Measurements from ENCODE around the gene LAMTOR4. TPM values are rescaled to one million over a fixed set of nuclear protein-coding genes. Genes with fewer than 3 reads are reported as not detected.
"Not testable (repeated sequence)": the region's sequence is repeated elsewhere in the genome, so short reads cannot be mapped to it uniquely, and the experiment has no call there.

The LAMTOR4 gene
- polyA plus RNA-seq, 1 donor, result 59.5 TPM

DNA sequence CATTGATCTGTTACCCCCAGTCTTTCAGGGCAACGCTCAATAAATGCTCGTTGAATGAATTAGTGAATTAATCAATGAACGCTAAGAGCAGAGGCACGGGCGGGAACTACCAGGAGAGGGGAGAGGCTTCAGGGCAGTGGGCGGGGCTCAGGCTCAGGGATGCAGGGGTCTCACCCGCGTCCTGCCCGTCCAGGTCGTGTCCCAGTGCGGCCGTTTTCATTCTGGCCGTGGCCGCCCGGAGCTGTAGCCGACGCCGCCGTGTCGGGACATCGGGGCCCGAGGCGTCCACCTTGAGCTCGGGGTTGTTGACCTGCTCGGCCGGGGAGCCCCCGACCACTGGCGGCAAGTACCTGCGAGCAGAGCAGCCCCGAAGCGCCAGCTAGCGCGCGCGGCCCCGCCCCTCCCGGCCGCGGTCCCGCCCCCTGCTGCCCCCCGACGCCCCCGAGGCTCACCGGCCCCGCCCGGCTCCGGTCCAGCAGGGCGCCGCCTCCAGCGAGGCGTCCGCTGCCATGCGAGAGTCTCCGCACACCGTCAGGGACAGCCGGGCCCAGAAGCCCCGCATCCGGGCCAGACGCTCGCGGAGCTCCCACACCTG, 22.5 kb downstream of the LAMTOR4 start:
- no peak for DNase-seq

DNA sequence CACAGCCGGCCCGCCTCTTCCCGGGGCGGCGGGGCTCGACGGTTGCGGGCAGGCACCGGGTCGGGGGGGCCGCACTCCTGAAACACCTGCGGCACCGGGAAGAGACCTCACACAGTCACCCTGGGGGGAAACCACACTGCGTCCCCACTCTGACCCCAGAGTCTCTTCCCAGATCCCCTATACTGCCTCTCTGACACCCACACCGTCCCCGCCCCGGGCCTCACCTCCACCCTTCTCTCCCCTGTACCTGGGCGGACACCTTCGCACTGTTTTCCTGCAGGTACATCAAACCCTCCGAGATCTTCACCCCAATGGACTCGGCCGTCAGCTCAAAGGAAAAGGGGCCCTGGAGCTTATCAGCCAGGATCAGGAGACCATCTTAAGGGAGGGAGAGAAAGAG, 23.1 kb downstream of the LAMTOR4 start:
- DNase-seq, result no peak

DNA sequence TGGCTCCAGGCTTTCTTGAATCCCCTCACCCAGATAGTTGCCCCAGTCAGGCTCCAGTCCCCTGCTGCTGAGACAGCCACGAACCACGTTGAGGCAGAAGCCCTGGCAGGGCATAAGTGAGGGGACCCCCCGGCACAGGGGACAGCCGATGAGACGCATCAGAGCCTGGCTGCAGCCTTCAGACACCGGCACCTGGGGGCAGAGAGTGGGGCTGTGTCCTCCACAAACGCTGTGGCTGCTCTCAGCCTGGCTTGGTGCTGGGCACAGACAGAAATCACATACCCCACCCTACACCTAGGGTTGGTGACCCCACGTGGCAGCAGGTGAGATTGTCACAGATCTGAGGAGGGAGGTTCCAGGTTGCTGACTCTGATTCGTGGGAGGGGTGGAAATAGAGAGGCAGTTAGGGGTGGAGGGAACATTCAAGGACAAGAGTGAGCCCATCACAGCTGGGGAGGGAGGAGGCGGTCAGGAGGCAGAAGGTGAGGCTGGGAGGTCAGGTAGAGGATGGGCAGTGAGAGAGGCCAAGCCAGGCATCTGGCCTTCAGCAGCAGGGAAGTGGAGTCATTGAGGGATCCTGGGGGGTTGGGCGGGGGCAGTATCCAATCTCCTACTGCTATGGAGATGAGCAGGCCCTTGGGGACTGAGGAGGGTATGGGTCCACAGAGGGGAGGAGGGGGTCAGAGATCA, 25.2 kb downstream of the LAMTOR4 start:
- DNase-seq, result no peak

DNA sequence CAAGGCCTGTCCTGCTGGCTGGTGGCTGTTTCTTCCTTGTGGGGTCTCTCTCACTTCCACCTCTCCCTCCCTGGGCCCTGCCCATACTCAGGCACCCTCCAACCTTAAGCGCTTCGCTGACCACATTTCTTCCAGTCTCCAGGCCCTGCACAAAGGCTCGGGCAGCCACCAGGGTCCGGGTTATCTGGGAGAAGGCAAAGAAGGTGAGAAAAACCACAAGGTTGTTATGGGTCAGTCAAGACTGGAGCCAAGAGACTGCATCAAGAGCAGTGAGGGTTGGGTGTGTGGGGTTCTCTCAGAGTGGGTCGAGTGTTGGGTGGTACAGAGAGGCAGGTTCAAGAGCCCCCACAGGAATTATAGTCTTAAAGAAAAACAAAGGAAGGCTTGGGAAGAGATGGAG, 25.9 kb downstream of the LAMTOR4 start:
- no peak for DNase-seq

DNA sequence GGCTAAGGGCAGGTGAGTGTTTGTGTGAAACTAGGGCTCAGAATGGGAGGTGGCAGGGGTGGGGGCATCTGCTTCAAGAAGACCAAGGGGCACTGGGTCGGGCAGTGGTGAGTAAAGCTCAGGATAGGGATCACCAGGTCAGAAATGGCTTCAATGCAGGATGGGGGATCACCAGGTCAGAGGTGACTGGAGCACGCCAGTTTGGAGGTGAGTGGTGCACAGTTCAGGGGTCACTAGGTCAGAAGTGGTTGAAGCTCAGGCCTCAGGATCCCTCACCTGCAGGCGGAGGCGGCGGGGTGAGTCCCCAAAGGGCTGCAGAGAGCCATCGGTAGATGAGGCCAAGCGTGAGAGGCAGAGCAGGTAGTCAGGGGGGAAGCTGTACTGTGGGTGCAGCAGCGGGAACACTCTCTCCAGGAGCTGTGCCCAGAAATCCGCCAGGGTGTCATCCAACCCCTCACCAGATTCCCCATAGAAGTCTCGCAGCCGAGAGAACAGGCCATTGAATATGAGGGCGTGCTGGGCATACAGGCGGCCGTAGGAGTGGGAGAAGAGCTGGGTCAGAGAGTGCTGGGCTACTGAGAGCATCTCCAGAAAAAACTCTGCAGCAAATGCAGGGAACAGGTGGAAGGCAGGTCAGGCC, 26.7 kb downstream of the LAMTOR4 start:
- DNase-seq, result no peak

DNA sequence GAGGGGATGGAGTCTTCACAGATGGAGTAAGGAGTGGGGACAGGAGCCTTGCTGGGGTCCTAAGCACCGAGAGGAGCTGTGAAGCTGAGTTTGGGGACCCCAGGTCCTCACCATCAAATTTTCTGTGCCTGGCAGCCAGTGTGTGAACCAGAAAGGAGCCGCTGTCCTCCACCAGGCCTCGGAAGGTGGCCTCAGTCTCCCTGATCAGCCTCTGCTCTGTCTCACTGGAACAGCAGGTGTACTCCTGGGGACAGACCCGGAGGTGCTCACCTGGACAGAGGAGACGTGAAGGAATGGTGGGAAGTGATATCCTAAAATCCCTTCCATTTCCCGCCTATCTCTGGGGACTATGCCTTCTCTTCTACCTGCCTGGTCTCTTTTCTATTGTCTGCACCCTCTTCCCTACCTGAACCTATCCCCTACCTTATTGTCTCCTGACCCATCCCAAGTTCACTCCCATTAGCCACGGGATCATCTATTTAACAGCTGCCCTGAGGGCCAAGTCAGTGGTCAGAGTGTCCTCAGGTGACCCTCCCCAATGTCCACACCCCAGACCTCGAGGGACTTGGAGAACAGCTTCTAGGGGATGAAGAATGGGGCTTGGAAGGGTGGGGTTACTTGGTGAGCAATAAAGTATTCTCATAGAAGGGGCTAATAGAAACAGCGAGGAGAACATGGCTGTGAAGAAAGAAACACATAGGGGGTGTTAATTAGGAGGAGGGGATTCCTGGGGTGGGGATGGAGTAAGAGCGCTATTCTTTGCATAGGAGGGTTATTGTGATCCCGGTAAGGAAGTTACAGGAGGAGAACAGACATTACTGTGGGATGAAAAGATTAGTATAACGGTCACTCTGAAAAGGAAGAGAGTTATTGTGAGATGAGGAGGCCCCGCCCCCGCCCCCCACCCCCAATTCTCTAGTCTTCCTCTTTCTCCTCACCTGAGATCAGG, 27.7 kb downstream of the LAMTOR4 start:
- no peak for DNase-seq

DNA sequence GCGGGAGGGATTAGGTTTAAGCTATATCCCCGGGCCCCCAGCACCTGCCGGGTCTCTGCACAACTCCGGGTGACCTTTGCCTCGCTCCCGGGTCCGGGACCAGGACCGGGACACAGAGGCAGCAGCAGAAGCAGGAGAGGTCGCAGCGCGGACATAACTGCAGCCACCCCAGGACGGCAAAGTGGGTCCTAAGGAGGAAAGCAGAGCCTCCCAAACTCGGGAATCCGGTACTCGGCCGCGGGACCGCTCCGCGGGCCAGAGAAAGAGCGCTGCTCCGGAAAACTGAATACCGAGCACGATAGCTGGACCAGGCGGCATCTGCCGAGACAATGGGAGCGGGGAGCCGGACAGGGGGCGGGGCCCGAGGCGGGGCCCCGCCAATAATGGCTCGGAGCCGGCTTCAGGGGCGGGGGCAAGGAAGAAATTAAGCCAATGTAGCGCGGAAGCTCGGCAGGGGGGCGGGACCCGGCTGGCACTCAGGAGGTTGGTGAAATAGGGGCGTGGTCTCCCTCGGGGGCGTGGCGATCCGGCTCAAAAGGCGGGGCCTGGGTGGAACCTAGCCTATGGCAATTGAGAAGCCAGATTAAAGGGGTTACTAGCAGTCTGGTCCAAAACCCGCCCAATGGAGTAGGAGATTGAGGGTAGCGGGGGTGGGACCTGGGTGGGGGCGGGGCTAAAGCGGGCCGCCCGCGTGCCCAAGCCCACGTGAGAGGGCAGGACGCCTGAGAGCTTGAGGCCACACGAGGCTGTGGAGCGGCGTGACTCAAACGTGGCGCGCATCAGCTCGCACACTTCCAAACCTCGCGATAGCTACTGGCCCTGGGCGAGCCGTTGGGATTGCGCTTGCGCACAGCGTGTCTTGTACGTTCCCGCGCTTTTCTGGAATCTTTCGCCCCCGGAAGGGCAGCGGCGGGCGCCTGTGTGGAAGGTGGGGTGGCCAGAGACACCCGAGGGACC, 28.6 kb downstream of the LAMTOR4 start, which contains the start of the genes GPC2 and STAG3:
Gene GPC2, minus strand, starts transcription at position 337 of the 957 bp plus-strand sequence. Its CDS starts 182 bp downstream, at position 155.
Gene STAG3, plus strand, starts transcription at position 874 of the 957 bp plus-strand sequence. CDS start 2,639 bp downstream, outside the sequence.
- peak; percentile 92 for DNase-seq

DNA sequence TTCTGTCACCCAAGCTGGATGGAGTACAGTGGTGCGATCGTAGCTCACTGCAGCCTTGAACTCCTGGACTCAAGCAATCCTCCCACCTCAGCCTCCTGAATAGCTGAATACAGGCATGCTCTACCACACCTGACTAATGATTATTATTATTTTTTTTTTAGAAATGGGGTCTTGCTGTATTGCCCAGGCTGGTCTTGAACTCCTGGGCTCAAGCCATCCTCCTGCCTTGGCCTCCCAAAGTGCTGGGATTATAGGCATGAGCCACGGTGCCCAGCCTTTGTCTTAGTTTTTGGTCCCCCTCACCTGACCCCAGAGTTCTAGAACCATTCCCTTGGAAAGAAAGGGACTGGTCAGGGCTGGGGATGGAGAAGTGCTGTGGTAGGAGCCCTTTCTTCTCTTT, 31.4 kb downstream of the LAMTOR4 start:
- not testable (repeated sequence) for DNase-seq

DNA sequence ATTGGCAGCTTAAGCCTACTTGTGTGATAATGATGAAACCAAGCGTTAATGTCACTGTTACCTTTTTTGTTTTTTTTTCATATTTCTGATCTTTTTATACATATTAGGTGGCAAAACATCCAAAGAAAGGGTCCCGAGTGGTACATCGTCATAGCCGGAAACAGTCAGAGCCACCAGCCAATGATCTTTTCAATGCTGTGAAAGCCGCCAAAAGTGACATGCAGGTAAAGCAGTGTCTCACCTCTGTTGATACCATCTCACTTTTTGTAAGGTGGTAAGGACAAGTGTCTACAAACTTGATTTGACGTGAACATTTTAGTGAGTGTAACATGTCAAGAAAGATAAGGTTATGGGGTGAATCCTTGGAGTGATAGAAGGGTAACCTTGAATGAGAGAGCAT, 33.9 kb downstream of the LAMTOR4 start:
- DNase-seq, result not testable (repeated sequence)

DNA sequence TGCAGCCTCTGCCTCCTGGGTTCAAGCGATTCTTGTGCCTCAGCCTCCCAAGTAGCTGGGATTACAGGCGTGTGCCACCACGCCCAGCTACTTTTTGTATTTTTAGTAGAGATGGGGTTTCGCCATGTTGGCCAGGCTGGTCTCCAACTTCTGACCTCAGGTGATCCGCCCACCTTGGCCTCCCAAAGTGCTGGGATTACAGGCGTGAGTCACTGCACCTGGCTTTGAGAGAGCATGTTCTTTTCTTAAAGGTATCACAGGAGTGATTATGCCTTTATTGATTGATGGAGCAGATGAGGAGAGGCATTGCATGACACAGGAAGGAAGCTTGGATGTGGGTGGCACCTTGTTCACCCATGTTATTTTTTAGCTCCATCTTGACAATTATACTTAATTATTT, 34.4 kb downstream of the LAMTOR4 start:
- not testable (repeated sequence) for DNase-seq

DNA sequence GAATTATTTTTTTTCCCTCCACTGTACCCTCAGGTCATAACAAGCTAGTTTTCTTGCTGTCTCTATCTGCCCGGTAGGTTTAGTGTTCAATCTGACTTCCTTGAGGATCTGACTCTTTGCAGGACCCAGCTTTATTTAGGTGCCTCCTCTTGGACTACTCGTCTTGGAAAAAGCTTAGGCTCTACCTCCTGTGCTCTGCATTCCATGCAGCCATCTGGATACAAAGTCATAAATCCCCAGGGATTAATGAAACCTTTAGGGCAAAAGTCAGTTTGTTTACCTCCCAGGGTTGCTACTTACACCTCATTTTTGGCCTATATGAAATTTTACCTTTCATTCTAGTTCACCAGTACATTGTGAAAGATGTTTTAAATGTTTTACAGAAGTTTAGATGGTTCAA, 37.0 kb downstream of the LAMTOR4 start:
- no peak for DNase-seq

DNA sequence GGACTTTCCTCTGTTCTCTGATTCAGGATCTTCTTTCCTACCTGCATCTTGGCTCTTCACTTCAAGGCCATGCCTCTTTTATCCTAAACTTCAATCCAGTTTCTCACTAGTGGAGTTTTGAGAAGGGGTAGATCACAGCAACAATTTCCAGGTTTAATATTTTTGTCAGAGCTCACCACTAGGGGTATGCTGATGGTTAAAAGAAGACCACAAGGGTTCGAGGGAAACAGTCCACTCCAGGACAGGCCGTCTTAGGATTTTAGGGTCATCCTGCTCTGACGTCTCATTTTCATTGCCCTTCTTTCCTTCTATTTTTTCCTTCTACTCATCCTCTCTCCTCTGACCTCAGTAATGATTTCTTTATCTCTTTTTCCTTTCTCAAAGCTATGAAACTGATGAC, 40.3 kb downstream of the LAMTOR4 start:
- DNase-seq, result no peak

DNA sequence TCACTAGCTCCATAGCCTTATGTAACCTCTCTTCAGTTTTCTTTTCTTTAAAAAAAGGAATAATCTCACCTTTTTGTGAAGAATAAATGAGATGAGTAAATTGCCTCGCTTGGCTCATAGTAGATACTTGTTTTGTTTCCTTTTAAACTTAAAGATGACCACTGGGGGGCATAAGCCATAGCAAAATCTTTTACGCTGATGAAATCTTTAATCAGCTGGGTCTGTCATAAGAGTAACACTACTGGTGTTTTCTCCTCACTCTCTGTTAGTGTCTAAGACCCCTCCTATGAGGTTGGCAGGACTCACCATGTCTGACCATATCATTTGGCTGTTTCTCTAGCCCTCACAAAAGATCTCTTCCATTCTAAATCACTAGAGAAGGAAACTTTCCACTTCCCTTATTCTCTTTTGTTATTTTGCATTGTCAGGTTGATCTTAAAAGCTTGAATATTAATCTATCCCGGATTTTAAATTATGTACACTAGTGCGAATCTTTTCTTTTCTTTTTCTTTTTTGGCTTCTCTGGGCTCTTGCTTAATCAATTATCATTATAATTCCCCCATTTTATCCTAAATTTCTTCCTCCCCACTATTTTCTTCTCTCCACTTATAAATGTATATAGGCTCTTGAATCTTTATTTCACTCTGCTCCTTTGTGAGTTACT, 41.5 kb downstream of the LAMTOR4 start:
- DNase-seq, result peak; percentile 52

DNA sequence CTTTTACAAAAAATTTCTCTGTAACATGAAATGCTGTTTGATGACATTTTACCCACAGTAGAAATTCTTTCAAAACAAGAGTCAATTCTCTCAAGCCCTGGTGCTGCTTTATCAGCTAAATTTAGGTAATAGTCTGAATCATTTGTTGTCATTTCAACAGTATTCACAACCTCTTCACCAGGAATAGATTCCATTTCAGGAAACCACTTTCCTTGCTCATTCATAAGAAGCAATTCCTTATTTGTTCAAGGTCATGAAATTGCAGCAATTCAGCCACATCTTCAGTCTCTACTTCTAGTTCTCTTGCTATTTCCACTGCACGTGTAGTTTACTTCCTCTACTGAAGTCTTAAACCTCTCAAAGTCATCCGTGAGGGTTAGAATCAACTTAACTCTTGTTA, 43.1 kb downstream of the LAMTOR4 start:
- no peak for DNase-seq

DNA sequence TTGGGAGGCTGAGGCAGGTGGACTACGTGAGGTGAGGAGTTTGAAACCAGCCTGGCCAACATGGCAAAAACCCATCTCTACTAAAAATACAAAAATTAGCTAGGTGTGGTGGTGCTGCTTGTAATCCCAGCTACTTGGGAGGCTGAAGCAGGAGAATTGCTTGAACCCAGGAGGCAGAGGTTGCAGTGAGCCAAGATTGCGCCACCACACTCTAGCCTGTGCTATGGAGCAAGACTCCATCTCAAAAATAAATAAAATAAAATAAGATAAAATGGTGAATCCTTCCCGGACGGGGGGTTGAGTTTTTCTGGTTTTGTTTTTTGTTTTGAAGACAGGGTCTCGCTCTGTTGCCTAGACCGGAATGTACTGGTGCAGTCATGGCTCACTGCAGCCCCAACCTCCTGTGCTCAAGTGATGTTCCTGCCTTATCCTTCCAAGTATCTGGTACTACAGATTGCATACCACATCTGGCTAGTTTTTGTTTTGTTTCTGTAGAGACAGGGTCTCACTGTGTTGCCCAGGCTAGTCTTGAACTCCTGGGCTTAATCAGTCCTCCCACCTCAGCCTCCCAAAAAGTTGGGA, 43.7 kb downstream of the LAMTOR4 start:
- DNase-seq, result not testable (repeated sequence)

DNA sequence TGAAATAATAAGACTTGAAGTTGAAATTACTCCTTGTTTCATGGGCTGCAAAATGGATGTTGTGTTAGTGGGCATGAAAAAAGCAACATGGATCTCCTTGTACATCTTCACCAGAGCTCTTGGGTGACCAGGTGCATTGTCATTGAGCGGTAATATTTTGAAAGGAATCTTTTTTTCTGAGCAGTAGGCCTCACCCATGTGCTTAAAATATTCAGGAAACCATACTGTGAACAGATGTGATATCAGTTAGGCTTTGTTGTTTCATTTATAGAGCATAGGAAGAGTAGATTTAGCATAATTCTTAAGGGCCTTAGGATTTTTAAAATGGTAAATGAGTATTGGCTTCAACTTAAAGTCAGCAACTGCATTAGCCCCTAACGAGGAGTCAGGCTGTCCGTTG, 44.3 kb downstream of the LAMTOR4 start:
- DNase-seq, result no peak

DNA sequence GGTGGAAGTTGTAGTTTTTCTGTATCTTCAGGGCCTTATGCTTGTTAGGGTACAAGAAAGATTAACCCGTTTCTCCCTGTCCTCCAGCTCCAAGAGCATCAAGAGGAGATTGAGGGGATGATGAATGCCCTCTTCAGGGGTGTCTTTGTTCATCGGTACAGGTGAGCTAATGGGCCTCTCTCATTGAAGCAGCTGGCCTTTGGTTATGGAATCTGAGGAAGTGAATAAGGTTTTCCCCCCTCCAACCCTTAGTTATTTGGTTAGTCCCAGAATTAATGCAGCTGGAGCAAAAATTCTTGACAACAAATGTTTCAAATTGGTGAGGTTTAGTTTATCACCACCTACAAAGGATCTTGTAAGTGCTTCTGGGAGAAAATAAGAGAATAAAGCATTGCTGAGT, 46.5 kb downstream of the LAMTOR4 start:
- no peak for DNase-seq

DNA sequence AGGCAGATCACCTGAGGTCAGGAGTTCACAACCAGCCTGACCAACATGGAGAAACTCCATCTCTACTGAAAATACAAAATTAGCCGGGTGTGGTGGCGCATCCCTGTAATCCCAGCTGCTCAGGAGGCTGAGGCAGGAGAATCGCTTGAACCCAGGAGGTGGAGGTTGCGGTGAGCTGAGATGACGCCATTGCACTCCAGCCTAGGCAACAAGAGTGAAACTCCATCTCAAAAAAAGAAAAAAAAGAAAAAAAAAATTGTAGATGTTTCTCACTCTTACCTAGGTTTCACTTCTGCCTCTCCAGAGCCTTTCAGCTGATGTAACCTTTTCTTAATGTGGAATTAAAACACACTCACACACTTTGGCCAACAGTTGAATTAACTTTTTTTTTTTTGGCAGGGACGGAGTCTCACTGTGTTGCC, 47.2 kb downstream of the LAMTOR4 start:
- DNase-seq, result not testable (repeated sequence)

DNA sequence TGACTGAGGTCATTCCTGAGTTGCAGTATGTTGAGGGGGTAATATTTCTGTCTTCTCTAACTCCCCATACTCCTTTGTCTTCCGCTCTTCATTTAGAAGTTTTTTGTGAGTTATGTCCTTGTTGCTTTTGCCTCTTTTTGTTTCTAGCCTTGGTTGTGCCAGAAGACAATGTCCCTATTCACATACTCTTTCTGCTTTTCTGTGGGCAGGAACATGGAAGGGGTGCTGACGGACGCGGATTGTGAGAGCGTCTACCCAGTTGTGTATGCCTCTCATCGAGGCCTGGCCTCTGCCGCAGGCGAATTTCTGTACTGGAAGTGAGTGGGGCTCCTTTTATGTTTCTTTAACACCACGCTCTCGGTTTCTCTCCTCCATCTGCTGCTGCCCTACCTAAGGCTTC, 49.5 kb downstream of the LAMTOR4 start:
- DNase-seq, result no peak

DNA sequence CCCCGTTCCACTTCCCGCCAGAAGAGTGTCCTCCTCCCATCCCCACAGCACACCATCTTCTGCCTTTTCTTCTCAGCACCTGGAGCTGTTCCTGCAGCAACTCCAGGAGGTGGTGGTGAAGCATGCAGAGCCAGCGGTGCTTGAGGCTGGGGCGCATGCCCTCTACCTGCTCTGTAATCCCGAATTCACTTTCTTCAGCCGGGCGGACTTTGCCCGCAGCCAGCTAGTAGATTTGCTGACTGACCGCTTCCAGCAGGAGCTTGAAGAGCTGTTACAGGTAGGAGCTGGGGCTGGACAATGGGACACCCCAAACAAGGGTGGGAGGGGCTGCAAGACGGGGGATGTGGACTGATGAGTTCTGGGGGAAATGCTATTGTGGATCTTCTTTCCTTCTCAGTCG, 52.0 kb downstream of the LAMTOR4 start:
- DNase-seq, result no peak

Measured in hindlimb muscle (tissue), 1 donor.